GM18909 (cell line): ENCODE measurements around the gene AHNAK.
A peak's percentile ranks its signal among the peaks of the same experiment; 100 is the strongest.
"Not testable (repeated sequence)": the region's sequence is repeated elsewhere in the genome, so short reads cannot be mapped to it uniquely, and the experiment has no call there.

ENCODE experiments used
- ATAC-seq: cut with Tn5 transposase; IDR thresholded peaks from one replicate; pipeline ENCODE4 v1.9.1; 2021; ENCODE audit warnings: mild to moderate bottlenecking; ENCODE audit not compliant: unreplicated experiment, poor library complexity

AHNAK gene

GRCh38 chr11:62573592-62574362, 27.2 kb upstream of the AHNAK start, which contains the start of gene EEF1G:
EEF1G (minus strand) TSS chr11:62573891; CDS start chr11:62573842, 49 bp downstream.
- peak; percentile 92 for ATAC-seq

DNA sequence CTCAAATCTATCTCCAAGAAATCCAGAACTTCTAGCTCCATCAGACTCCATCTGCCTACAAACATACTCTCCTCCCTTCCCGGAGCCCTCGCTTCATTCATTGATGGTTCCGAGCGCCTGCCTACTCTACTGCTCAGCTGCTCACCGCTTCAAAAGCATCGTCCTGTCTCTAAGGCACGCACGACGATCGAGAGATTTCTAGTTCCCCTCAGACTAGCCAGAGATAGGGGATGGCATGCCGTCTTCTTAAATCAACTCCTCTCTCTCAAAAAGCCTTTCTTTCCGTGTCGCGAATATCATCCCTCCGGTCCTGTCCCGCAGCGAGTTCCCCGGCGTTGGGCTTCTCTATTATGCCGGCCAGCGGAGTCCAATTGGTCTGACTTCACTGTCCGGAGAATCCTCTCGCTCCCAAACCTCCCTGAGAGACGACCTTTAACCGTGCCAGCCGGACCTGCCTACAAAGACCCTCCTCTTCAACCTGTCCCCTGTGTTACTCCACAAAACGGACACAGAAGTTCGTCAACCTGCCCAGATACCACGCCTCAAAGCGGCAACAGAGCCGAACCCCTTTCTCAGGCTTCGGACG, 26.5 kb upstream of the AHNAK start:
- no peak for ATAC-seq

DNA sequence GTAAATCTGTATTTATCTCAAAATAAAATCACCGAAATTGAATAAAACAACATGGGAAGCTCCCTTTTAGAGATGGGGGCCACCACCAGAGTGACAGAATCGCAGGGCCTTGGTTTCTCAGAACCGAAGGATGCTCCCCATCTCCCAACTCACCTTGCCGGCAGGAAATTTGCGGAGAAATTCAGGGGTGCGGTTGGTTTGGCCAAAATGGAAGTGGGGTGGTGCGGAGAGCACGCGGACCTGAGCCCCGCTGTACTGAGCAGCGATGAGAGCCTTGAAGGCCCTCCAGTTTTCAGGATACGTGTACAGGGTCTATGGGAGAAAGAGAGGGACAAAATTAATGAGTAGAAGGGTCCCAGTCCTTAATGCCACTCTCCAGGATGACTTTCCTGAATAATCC, 25.8 kb upstream of the AHNAK start:
- no peak for ATAC-seq

DNA sequence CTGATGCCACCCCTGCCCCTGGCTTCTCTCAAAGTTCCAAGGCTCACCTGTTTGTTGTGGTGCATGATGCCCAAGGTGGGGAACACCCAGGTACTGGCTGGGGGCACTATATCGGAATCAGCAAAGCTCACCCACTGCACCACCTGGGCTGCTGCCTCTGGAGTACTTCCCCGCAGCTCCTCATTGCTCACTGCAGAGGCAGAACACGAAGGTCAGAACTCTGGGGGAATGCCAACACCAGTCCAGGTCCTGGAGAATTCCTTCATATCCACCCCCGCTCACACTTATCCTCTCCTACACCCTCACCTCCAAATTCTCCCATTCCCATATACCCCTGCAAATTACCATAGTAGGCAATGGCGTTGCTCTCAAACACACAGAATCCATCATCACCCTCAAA, 24.9 kb upstream of the AHNAK start:
- not testable (repeated sequence) for ATAC-seq

DNA sequence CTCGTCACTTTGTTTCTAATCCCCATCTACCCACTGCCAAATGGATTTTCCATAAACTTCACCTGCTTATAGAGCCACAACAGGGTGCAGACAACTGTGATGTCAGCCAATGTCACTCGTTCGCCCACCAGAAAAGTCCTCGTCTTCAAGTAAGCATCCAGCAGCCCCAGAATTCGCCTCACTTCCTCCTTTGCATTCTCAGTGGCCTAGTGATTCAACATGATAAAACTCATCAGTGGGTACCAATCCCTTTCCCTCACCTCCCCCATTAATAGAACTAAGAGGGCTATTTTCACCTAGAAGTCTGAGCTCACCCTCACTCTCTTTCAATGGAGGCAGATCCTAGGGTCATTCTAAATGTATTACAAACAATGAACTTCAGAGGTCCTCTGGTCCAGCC, 24.3 kb upstream of the AHNAK start:
- ATAC-seq: not testable (repeated sequence)

DNA sequence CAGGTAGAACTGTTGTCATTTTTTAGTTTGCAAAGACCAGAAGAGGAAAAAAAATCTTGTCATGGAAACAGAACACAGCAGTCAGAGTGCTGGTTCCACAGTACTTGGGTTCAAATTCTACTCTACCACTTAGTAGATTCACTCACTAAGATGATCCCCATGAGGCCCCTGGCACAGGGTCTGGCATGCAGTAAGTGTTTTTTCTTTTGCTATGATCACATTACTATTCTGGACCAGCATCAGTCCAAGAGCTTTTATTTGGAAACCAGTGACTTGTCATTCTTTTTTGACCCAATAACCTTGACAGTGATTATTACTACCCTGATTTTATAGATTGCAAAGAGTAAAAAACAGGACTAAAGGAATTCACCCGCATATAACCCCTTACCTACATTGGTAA, 23.0 kb upstream of the AHNAK start:
- no peak for ATAC-seq

- no peak for ATAC-seq
Observed at GRCh38 chr11:62567018-62567633, 20.5 kb upstream of the AHNAK start.

GRCh38 chr11:62566247-62566646, 19.6 kb upstream of the AHNAK start:
- ATAC-seq: no peak

GRCh38 chr11:62565100-62565802, 18.6 kb upstream of the AHNAK start:
- no peak for ATAC-seq

- ATAC-seq: not testable (repeated sequence)
Observed at GRCh38 chr11:62561677-62562230, 15.1 kb upstream of the AHNAK start.

- no peak for ATAC-seq
Observed at GRCh38 chr11:62560566-62561103, 14.0 kb upstream of the AHNAK start.

- not testable (repeated sequence) for ATAC-seq
Observed at GRCh38 chr11:62559626-62560025, 13.0 kb upstream of the AHNAK start.

DNA sequence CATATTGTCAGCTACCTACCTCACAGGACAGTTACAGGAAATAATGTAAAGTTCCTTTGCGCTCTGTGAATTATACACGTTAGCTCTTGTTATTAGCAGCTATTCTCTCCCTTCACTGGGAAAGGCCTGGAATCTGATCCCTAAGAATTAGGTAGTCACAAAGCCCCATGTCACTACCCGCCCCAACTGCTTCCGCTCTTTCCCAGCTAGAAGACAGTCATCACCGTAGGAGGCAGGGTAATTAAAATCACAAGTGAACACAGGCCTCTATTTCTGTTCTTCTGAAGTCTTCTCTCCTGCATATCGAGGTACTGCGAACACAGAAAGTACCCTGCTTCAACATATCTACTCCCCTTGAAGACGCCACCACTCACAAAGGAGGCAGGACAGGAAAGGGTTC, 12.6 kb upstream of the AHNAK start:
- no peak for ATAC-seq

DNA sequence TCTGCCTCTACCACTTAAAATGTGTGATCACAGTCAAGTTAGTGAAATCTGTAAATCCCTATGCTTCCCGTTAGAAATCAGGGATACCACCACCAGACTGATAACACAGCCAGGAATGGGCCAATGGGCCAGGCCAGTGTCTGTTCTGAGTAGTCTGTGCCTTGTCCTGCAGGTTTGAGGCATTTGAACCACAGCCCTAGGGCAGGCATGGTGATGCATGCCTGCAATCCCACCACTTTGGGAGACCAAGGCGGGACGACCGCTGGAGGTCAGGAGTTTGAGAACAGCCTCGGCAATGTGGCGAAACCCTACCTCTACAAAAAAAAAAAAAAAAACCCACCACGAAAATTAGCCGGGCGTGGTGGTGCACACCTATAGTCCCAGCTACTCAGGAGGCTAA, 12.1 kb upstream of the AHNAK start:
- no peak for ATAC-seq

DNA sequence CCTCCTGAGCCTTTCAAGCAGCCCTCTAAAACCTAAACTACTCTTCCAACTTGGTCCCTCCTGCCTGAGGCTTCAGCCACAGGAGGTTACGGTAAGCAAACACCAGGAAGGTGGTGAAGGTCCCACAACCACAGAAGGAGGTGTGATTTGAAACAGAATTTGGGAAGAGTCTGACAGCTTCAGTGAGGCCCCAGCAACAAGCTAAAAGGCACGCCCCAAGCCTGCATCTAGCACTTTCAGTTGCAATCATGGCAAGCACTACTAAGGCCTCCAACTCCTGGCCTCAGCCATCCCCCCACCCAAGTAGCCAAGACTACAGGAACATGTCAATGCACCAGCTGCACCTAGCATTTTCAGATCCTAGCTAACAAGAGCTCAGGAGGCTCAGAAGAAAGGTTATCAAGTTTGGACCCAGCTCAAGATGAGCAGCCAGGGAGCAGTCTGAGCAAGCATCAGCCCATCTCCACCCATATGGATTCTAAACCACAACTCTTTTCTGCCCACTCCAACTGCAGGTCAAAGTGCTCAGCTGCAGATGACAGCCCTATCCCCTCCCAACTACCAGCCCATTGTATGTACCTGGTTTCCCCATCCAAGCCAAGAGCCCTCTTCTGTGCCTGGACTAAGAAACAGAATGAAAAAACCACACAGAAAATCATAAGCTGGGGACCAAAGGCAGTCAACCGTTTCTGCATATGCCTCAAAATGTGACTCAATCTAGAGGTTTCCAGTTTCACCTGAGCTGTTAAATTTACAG, 10.4 kb upstream of the AHNAK start:
- peak; percentile 18 for ATAC-seq

DNA sequence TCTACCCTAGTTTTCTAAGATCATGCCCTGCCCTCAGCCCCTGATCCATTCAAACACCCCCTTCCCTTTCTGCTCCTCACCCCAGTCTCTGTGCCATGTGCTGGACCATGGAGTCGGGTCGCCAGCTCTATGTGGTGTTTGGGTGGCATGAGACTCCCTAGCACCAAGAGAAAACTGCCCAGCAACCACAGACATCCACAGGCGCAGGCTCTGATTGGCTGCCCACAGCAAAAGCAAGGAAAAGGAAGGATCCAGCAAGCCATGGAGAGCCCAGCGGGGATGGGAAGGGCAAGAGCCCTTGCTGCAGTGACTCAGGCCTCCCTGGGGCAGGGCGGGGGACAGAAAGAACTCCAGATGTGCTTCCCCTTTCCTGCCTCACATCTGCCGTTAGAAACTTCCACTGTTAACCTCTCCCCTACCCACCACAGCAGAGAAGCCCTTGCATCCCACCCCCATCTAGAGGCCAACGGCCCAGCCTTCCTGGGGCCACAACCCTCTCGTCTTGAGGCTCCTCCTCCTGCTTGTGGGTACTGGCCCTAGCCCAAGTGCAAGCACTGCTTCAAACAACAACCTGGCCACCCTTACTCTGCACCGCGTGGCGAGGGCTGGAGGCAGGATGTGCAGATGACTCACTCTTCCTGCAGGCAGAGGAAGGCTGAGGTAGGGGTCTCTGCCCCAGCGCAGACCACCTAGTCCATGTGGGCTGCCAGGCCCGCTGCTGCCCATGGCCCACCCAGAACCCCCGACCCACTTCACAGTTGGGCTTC, 9.7 kb upstream of the AHNAK start:
- peak; percentile 48 for ATAC-seq

GRCh38 chr11:62555464-62556107, 9.0 kb upstream of the AHNAK start:
- peak; percentile 47 for ATAC-seq

DNA sequence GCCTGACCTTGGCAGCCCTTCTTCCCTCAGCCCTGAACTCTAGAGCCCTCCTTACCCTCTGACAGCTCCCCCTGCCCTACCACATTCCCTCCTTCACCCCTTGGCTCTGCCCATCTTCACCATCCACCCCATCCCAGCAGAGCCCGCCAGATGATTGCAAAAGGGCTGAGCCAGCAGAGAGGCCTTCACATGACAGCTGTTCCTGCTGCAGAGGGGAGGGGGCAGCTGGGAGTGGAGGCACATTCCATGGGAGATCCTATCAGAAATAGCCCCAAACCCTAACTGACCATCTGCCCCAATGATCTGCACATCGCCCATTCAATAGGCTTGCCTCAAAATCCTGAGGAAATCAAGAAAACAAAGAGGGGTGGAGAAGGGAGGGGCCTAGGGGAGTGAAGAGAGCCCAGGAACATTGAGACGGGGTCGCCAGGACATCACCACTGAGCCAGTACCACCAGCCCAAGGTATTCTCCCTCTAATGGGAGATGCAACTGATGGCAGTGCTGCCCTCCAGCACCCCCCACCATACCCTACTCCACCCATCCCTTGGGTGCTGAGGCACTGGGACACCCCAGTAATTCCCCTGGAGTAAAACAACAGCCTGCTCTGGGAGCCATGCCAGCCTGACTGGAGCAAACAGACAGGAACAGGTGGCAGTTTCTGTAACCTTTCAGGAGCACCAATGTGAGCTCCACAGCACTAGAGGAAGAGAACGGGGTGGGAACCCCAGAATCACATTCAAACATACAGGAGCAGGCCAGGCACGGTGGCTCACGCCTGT, 8.0 kb upstream of the AHNAK start:
- no peak for ATAC-seq
